Liver (tissue), 9 donors: ENCODE data around the gene C5orf34. TPM values are rescaled to one million over a fixed set of nuclear protein-coding genes. Genes with fewer than 3 reads are reported as not detected.

Source experiments
- DNase-seq: peaks from one replicate; pipeline ENCODE4 v3.0.0-alpha.2; 2017; ENCODE audit warnings: low spot score
- H3K27ac ChIP-seq, 2 donors: one replicate each; pipeline ENCODE4 v1.7.0; 2013; ENCODE audit warnings: inconsistent platforms in 2 of 2, low read length in 2 of 2, control low read depth in 1 of 2, low read depth in 1 of 2, mild to moderate bottlenecking in 1 of 2
- H3K27me3 ChIP-seq, 4 donors: one replicate each; pipeline versions ENCODE4 v1.6.1 to v1.7.0; 2013; ENCODE audit warnings: low read length in 3 of 4, inconsistent platforms in 1 of 4, mild to moderate bottlenecking in 1 of 4, moderate library complexity in 1 of 4; ENCODE audit not compliant: control insufficient read depth in 4 of 4, insufficient read depth in 4 of 4
- H3K36me3 ChIP-seq, 4 donors: one replicate each; pipeline versions ENCODE4 v1.6.1 to v1.7.0; 2013; ENCODE audit warnings: low read length in 3 of 4, mild to moderate bottlenecking in 3 of 4, low read depth in 1 of 4, moderate library complexity in 1 of 4; ENCODE audit not compliant: control insufficient read depth in 4 of 4, insufficient read depth in 3 of 4
- H3K4me1 ChIP-seq, 4 donors: one replicate each; pipeline versions ENCODE4 v1.6.1 to v1.7.0; 2013; ENCODE audit warnings: low read length in 3 of 4, mild to moderate bottlenecking in 3 of 4, moderate library complexity in 1 of 4; ENCODE audit not compliant: control insufficient read depth in 4 of 4, insufficient read depth in 4 of 4
- H3K4me3 ChIP-seq, 3 donors: one replicate each; pipeline versions ENCODE4 v1.6.1 to v1.7.0; 2013; ENCODE audit warnings: low read length in 3 of 3, control low read depth in 1 of 3, low read depth in 1 of 3, mild to moderate bottlenecking in 1 of 3
- H3K9ac ChIP-seq, 2 donors: one replicate each; pipeline ENCODE4 v1.7.0; 2013; ENCODE audit warnings: low read length in 2 of 2, mild to moderate bottlenecking in 2 of 2, moderate library complexity in 2 of 2, control low read depth in 1 of 2, low read depth in 1 of 2
- H3K9me3 ChIP-seq, 4 donors: one replicate each; pipeline versions ENCODE4 v1.6.1 to v1.7.0; 2013; ENCODE audit warnings: low read length in 3 of 4; ENCODE audit not compliant: control insufficient read depth in 4 of 4
- EGR1 ChIP-seq, 2 donors: IDR thresholded peaks; 2 replicates each; pipeline ENCODE4 v1.6.1; 2016 to 2018; ENCODE audit warnings: antibody characterized with exemption in 2 of 2, low read depth in 2 of 2
- FOXA1 ChIP-seq: IDR thresholded peaks from 2 replicates; pipeline ENCODE4 v1.6.1; 2016; ENCODE audit warnings: antibody characterized with exemption
- FOXA2 ChIP-seq: IDR thresholded peaks from 2 replicates; pipeline ENCODE4 v1.6.1; 2016; ENCODE audit warnings: antibody characterized with exemption
- GABPA ChIP-seq, 2 donors: IDR thresholded peaks in 1 of 2; conservative IDR thresholded peaks in 1 of 2; 2 replicates each; pipeline ENCODE4 v1.6.1; 2016; ENCODE audit warnings: antibody characterized with exemption in 2 of 2, mild to moderate bottlenecking in 1 of 2, moderate library complexity in 1 of 2
- HNF4A ChIP-seq, 2 donors: conservative IDR thresholded peaks; 2 replicates each; pipeline ENCODE4 v1.6.1; 2016; ENCODE audit warnings: antibody characterized with exemption in 2 of 2, mild to moderate bottlenecking in 2 of 2
- HNF4G ChIP-seq: IDR thresholded peaks from 2 replicates; pipeline ENCODE4 v1.6.1; 2016; ENCODE audit warnings: antibody characterized with exemption
- JUND ChIP-seq, 2 donors: IDR thresholded peaks; 2 replicates each; pipeline ENCODE4 v1.6.1; 2016; ENCODE audit warnings: antibody characterized with exemption in 2 of 2
- NR2F2 ChIP-seq: IDR thresholded peaks from 2 replicates; pipeline ENCODE4 v1.6.1; 2016; ENCODE audit warnings: antibody characterized with exemption
- RAD21 ChIP-seq, 2 donors: IDR thresholded peaks; 2 replicates each; pipeline ENCODE4 v1.6.1; 2016; ENCODE audit warnings: antibody characterized with exemption in 2 of 2, mild to moderate bottlenecking in 2 of 2
- RXRA ChIP-seq, 2 donors: IDR thresholded peaks; 2 replicates each; pipeline ENCODE4 v1.6.1; 2017 to 2018; ENCODE audit warnings: antibody characterized with exemption in 2 of 2, mild to moderate bottlenecking in 1 of 2
- SP1 ChIP-seq: IDR thresholded peaks from 2 replicates; pipeline ENCODE4 v1.6.1; 2018; ENCODE audit warnings: antibody characterized with exemption, mild to moderate bottlenecking
- TAF1 ChIP-seq: conservative IDR thresholded peaks from 2 replicates; pipeline ENCODE4 v1.6.1; 2016; ENCODE audit warnings: antibody characterized with exemption, mild to moderate bottlenecking
- YY1 ChIP-seq: IDR thresholded peaks from 2 replicates; pipeline ENCODE4 v1.6.1; 2016; ENCODE audit warnings: antibody characterized with exemption, mild to moderate bottlenecking
- WGBS: extraction: QIAGEN DNeasy Blood & Tissue Kit; methylation state at CpG from one replicate; pipeline ENCODE4 v1.1.7; 2013; 5-methylcytosine and 5-hydroxymethylcytosine counted together
- polyA plus RNA-seq, 2 donors: library from polyadenylated mRNA; stranded (reverse) in 1 of 2; unstranded in 1 of 2; fragments of 200-250 nt in 1 of 2; fragments of >200 nt in 1 of 2; fragmentation: Nextera tagmentation in 1 of 2; extraction: Ambion mirVana in 1 of 2; gene quantifications; one replicate each; pipeline versions ENCODE4 v1.2.1 to v1.2.3, GENCODE V29; 2013 to 2015
- total RNA-seq, 2 donors: library from RNA; depleted of rRNA; stranded (reverse); fragments of >200 nt; gene quantifications; one replicate each; pipeline ENCODE4 v1.2.3, GENCODE V29; 2014
- TF ChIP-seq, protein P1 (sequence below): IDR thresholded peaks from 2 replicates; pipeline ENCODE4 v1.6.1; 2016; ENCODE audit warnings: antibody characterized with exemption, mild to moderate bottlenecking
- TF ChIP-seq, protein P2 (sequence below): fragments of 150-350 bp; IDR thresholded peaks from 2 replicates; pipeline ENCODE4 v1.5.1; 2017; ENCODE audit warnings: improper control_type of control experiment, low read depth, low read length; ENCODE audit not compliant: missing input control
- TF ChIP-seq, protein P3 (sequence below): IDR thresholded peaks from 2 replicates; pipeline ENCODE4 v1.6.1; 2016; ENCODE audit warnings: antibody characterized with exemption
- TF ChIP-seq, protein P4 (sequence below): IDR thresholded peaks from 2 replicates; pipeline ENCODE4 v1.6.1; 2016; ENCODE audit warnings: antibody characterized with exemption
- TF ChIP-seq, protein P5 (sequence below): IDR thresholded peaks from 2 replicates; pipeline ENCODE4 v1.6.1; 2016; ENCODE audit warnings: antibody characterized with exemption
- donor health status: healthy.
- donor health status: healthy.
- donor health status: healthy.
- donor health status: healthy.
- donor health status: healthy.

Gene C5orf34
- total and polyA plus RNA-seq, 4 donors = 0.31 to 3.0 (median 0.46) TPM

DNA sequence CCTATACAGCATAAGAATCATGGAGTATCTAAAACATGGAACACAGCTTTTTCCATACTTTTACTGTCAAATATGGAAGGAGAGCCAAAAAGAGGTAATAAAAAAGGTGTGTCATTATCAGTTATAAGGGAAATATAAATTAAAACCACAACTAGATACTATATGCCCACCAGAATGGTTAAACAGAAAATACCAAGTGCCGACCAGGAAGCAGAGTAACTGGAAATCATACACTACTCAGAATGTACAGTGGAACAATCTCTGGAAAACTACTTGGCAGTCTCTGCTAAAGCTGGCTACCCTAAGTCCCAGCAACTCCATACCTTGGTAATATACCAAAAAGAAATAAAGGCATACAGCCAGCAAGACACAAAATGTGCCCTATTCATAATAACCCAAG, 39.5 kb upstream of the C5orf34 start:
- Histone ChIP-seq H3K36me3 (peaks cover 0 to 12% (median 5%) of the 10 kb centered on the region in 4 donors), H3K27ac (no peak overlapping the region), H3K9me3 (no peaks in the 10 kb centered on the region), H3K27me3 (no peaks in the 10 kb centered on the region), H3K9ac (no peak overlapping the region), H3K4me1 (peaks cover 5 to 19% (median 17%) of the 10 kb centered on the region in 4 donors), H3K4me3 (no peak overlapping the region)
- WGBS = 97% methylated on average over 1 of the region's 1 CpG
- TF ChIP-seq, protein P1, sequence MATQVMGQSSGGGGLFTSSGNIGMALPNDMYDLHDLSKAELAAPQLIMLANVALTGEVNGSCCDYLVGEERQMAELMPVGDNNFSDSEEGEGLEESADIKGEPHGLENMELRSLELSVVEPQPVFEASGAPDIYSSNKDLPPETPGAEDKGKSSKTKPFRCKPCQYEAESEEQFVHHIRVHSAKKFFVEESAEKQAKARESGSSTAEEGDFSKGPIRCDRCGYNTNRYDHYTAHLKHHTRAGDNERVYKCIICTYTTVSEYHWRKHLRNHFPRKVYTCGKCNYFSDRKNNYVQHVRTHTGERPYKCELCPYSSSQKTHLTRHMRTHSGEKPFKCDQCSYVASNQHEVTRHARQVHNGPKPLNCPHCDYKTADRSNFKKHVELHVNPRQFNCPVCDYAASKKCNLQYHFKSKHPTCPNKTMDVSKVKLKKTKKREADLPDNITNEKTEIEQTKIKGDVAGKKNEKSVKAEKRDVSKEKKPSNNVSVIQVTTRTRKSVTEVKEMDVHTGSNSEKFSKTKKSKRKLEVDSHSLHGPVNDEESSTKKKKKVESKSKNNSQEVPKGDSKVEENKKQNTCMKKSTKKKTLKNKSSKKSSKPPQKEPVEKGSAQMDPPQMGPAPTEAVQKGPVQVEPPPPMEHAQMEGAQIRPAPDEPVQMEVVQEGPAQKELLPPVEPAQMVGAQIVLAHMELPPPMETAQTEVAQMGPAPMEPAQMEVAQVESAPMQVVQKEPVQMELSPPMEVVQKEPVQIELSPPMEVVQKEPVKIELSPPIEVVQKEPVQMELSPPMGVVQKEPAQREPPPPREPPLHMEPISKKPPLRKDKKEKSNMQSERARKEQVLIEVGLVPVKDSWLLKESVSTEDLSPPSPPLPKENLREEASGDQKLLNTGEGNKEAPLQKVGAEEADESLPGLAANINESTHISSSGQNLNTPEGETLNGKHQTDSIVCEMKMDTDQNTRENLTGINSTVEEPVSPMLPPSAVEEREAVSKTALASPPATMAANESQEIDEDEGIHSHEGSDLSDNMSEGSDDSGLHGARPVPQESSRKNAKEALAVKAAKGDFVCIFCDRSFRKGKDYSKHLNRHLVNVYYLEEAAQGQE = no peak
- no peak for TF ChIP-seq FOXA1
- TF ChIP-seq JUND (IDR thresholded peaks at IDR 0.05) = no peak
- TF ChIP-seq RXRA (IDR thresholded peaks at IDR 0.05) = no peak
- no peak for TF ChIP-seq EGR1 (IDR thresholded peaks at IDR 0.05; ENCODE audit: low read depth in 2 of 2)
- no peak for TF ChIP-seq SP1
- TF ChIP-seq YY1 = no peak
- TF ChIP-seq, protein P2, sequence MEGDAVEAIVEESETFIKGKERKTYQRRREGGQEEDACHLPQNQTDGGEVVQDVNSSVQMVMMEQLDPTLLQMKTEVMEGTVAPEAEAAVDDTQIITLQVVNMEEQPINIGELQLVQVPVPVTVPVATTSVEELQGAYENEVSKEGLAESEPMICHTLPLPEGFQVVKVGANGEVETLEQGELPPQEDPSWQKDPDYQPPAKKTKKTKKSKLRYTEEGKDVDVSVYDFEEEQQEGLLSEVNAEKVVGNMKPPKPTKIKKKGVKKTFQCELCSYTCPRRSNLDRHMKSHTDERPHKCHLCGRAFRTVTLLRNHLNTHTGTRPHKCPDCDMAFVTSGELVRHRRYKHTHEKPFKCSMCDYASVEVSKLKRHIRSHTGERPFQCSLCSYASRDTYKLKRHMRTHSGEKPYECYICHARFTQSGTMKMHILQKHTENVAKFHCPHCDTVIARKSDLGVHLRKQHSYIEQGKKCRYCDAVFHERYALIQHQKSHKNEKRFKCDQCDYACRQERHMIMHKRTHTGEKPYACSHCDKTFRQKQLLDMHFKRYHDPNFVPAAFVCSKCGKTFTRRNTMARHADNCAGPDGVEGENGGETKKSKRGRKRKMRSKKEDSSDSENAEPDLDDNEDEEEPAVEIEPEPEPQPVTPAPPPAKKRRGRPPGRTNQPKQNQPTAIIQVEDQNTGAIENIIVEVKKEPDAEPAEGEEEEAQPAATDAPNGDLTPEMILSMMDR = no peak
- TF ChIP-seq TAF1 = no peak
- TF ChIP-seq RAD21 (IDR thresholded peaks at IDR 0.05) = no peak
- TF ChIP-seq HNF4A (conservative IDR thresholded peaks at IDR 0.05) = no peak
- TF ChIP-seq, protein P3, sequence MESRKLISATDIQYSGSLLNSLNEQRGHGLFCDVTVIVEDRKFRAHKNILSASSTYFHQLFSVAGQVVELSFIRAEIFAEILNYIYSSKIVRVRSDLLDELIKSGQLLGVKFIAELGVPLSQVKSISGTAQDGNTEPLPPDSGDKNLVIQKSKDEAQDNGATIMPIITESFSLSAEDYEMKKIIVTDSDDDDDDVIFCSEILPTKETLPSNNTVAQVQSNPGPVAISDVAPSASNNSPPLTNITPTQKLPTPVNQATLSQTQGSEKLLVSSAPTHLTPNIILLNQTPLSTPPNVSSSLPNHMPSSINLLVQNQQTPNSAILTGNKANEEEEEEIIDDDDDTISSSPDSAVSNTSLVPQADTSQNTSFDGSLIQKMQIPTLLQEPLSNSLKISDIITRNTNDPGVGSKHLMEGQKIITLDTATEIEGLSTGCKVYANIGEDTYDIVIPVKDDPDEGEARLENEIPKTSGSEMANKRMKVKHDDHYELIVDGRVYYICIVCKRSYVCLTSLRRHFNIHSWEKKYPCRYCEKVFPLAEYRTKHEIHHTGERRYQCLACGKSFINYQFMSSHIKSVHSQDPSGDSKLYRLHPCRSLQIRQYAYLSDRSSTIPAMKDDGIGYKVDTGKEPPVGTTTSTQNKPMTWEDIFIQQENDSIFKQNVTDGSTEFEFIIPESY = no peak
- TF ChIP-seq GABPA (IDR thresholded peaks at IDR 0.05 in 1 of 2, conservative IDR thresholded peaks at IDR 0.05 in 1 of 2) = no peak
- TF ChIP-seq, protein P4, sequence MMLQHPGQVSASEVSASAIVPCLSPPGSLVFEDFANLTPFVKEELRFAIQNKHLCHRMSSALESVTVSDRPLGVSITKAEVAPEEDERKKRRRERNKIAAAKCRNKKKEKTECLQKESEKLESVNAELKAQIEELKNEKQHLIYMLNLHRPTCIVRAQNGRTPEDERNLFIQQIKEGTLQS = no peak
- no peak for TF ChIP-seq FOXA2
- no peak for TF ChIP-seq NR2F2
- TF ChIP-seq, protein P5, sequence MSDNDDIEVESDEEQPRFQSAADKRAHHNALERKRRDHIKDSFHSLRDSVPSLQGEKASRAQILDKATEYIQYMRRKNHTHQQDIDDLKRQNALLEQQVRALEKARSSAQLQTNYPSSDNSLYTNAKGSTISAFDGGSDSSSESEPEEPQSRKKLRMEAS = no peak
- TF ChIP-seq HNF4G = no peak
- DNase-seq = no peak
